Measurements from ENCODE around the gene TRAPPC4.

Gene TRAPPC4

GRCh38 chr11:118998388-118998717 lies 20.2 kb upstream of the TRAPPC4 start:
- no peak for DNase-seq (ENCODE audit: low read depth)
- TF ChIP-seq, protein P1, sequence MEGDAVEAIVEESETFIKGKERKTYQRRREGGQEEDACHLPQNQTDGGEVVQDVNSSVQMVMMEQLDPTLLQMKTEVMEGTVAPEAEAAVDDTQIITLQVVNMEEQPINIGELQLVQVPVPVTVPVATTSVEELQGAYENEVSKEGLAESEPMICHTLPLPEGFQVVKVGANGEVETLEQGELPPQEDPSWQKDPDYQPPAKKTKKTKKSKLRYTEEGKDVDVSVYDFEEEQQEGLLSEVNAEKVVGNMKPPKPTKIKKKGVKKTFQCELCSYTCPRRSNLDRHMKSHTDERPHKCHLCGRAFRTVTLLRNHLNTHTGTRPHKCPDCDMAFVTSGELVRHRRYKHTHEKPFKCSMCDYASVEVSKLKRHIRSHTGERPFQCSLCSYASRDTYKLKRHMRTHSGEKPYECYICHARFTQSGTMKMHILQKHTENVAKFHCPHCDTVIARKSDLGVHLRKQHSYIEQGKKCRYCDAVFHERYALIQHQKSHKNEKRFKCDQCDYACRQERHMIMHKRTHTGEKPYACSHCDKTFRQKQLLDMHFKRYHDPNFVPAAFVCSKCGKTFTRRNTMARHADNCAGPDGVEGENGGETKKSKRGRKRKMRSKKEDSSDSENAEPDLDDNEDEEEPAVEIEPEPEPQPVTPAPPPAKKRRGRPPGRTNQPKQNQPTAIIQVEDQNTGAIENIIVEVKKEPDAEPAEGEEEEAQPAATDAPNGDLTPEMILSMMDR (conservative IDR thresholded peaks at IDR 0.05; ENCODE audit: control insufficient read depth, insufficient read depth, low read depth, low read length) = no peak
- peak overlapping the region; percentile 91 for H3K4me3 ChIP-seq (ENCODE audit: control insufficient read depth, low read depth, low read length)

DNA sequence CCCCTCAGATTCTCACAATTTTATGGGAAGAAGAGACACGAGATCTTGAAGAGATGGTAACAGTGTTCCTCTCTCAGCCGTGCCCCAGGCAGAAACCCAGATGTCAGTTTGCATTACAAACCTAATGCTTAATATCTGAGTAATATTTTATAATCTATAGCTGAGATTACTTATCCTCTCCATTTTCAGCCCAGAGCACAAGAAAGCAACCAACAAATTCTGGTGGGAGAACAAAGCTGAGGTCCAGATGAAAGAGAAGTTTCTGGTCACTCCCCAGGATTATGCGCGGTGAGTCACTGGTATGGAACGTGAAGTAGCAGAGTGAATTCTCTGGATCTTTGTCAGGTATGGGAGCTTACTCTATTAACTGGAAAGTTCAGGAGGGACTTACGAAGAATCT lies 19.7 kb upstream of the TRAPPC4 start:
- H3K4me3 ChIP-seq (ENCODE audit: control insufficient read depth, low read depth, low read length) = peak overlapping the region; percentile 91
- DNase-seq (ENCODE audit: low read depth) = peak; percentile 68
- TF ChIP-seq, protein P1 (conservative IDR thresholded peaks at IDR 0.05; ENCODE audit: control insufficient read depth, insufficient read depth, low read depth, low read length) = no peak

DNA sequence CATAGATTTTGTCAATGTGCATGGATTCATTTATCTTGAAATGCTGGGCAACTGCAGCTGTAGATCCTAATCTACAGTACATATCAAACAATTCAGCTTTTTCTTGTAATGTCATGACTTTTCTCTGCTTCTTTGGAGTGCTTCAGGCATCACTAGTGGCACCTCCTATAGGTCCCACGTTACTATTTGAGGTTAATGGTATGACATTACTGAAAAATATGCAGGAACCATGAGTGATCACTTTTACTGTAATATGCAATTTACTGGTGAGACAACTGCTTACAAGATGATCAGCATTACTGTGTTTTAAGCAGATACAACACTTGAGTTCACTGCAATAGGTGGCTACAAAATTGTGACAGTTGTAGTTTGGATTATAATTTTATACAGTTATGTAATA lies 17.7 kb upstream of the TRAPPC4 start:
- DNase-seq (ENCODE audit: low read depth) = peak; percentile 45
- H3K4me3 ChIP-seq (ENCODE audit: control insufficient read depth, low read depth, low read length) = no peak overlapping the region
- TF ChIP-seq, protein P1 (conservative IDR thresholded peaks at IDR 0.05; ENCODE audit: control insufficient read depth, insufficient read depth, low read depth, low read length) = no peak

DNA sequence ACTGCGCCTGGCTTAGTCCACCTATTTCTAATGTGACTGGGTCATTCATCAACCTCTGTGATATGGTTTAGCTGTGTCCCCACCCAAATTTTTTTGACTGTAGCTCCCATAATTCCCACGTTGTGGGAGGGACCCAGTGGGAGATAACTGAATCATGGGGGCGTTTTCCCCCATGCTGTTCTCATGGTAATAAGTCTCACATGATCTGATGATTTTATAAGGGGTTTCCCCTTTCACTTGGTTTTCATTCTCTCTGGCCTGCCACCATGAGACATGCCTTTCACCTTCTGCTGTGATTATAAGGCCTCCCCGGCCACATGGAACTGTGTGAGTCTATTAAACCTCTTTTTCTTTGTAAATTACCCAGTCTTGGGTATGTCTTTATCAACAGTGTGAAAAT lies 11.9 kb upstream of the TRAPPC4 start:
- H3K4me3 ChIP-seq (ENCODE audit: control insufficient read depth, low read depth, low read length) = no peak overlapping the region
- TF ChIP-seq, protein P1 (conservative IDR thresholded peaks at IDR 0.05; ENCODE audit: control insufficient read depth, insufficient read depth, low read depth, low read length) = no peak
- DNase-seq (ENCODE audit: low read depth) = no peak

- no peak for DNase-seq (ENCODE audit: low read depth)
- TF ChIP-seq, protein P1 (conservative IDR thresholded peaks at IDR 0.05; ENCODE audit: control insufficient read depth, insufficient read depth, low read depth, low read length) = no peak
Measured at GRCh38 chr11:119011476-119012053, 7.0 kb upstream of the TRAPPC4 start.

GRCh38 chr11:119012629-119013170 lies 5.9 kb upstream of the TRAPPC4 start:
- TF ChIP-seq, protein P1 (conservative IDR thresholded peaks at IDR 0.05; ENCODE audit: control insufficient read depth, insufficient read depth, low read depth, low read length) = no peak
- no peak for DNase-seq (ENCODE audit: low read depth)
- no peak overlapping the region for H3K4me3 ChIP-seq (ENCODE audit: control insufficient read depth, low read depth, low read length)

More at GRCh38 chr11:119011476-119012053, 7.0 kb upstream of the TRAPPC4 start:
- no peak overlapping the region for H3K4me3 ChIP-seq (ENCODE audit: control insufficient read depth, low read depth, low read length)
